DMS53 treated with DMSO at 0.1 percent for 48 hours (cell line): ENCODE measurements around the gene BTBD6.
"Not testable (repeated sequence)": the region's sequence is repeated elsewhere in the genome, so short reads cannot be mapped to it uniquely, and the experiment has no call there.

Experiments used
- DNase-seq: peaks from one replicate; lab custom pipeline; 2025; ENCODE audit not compliant: unreplicated experiment; lab: John Stamatoyannopoulos, UW

Gene BTBD6

DNA sequence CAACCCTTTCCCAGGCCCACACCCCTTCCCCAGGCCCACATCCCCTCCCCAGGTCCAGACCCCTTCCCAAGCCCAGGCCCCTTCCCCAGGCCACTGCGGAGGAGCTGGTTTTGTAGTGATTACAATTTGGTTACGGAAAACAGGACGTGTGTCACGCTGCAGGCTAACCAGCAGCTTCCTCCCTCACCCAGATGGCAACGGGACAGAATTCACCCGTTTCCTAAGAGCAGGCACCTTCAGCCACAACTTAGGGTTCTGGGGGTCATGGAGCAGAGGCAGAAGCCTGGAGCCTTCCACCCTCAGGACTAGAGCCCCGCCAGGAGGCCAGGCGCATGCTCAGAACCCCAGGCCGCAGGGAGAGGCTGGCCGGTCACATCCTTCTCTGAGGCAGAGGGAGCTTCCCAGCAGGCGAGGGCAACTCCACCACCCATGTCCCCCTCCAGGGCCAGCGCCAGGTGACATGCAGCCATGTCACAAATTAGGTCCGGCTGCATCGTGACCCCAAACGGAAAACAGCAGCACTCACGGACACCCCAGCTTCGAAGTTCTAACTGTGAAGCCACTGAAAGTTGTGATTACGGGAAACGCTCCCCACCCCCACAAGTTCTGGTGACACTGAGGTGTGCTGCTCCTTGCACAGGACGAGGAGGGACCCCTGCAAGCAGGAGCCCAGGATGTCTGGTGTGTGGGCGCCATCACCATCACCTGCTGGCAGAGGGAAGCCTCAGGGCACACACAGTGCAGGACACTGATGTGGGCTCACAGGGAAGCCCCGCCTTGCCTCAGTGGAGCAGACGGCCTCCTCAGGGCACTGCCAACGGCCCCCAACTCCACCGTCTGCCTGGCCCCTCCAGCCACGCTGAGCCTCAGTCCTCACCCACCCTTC lies 44.7 kb downstream of the BTBD6 start:
- no peak for DNase-seq

GRCh38 chr14:105294142-105294597 lies 45.8 kb downstream of the BTBD6 start:
- DNase-seq = no peak

DNA sequence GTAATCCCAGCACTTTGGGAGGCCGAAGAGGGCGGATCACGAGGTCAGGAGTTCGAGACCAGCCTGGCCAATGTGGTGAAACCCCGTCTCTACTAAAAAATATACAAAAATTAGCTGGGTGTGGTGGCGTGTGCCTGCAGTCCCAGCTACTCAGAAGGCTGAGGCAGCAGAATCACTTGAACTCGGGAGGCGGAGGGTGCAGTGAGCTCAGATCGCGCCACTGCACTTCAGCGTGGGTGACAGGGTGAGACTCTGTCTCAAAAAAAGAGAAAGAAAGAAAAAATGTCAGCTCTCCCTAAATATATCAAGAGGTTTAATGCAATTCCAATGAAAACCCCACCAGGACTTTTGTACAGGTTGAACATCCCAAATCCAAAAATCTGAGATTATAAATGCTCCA lies 49.0 kb downstream of the BTBD6 start:
- not testable (repeated sequence) for DNase-seq

DNA sequence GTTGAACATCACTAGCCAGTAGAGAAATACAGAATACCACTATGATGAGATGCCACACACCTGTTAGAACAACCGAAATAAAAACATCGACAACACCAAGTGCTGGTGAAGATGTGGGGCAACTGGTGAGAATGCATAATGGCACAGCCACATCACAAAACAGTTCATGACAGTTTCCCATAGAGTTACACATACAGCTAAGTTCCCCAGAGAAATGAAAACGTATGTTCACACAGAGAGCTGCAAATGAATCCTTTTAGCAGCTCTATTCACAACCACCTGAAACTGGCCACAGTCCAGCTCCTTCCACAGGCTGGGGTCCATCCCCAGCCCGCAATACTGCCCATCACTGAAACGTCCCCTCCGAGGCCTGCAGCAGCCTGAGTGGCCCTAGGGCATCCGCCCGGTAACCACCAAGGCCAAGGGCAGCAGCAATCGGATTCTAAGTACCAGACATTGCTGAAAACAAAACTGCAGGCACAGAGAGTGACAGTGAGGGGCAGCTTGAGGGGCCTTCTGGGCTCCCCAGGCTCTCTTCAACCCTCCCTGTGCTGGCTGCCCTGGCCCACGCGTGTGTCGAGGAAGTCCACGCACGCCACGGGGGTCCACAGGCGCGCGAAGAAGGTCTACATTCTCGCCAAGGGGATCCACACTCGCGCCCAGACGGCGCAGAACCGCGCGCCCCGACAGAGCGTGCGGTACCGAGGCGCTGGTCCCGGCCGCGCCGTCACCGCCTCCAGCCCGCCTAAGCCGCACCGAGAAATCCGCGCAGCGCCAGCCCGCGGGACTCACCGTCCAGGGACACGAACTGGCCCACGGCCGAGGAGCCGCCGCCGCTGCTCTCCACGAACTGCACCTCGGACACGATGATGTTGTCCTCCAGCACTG lies 51.6 kb downstream of the BTBD6 start:
- no peak for DNase-seq
